Measurements from ENCODE around the gene UNK. TPM values are rescaled to one million over a fixed set of nuclear protein-coding genes. Genes with fewer than 3 reads are reported as not detected.
A peak's percentile ranks its signal among the peaks of the same experiment; 100 is the strongest.

Gene UNK
- total and polyA plus RNA-seq, 2 of the 13 experiments (the other 11 are each of a cell fraction or from before 2014, with no cell fraction given), result 31.6 to 33.0 TPM

DNA sequence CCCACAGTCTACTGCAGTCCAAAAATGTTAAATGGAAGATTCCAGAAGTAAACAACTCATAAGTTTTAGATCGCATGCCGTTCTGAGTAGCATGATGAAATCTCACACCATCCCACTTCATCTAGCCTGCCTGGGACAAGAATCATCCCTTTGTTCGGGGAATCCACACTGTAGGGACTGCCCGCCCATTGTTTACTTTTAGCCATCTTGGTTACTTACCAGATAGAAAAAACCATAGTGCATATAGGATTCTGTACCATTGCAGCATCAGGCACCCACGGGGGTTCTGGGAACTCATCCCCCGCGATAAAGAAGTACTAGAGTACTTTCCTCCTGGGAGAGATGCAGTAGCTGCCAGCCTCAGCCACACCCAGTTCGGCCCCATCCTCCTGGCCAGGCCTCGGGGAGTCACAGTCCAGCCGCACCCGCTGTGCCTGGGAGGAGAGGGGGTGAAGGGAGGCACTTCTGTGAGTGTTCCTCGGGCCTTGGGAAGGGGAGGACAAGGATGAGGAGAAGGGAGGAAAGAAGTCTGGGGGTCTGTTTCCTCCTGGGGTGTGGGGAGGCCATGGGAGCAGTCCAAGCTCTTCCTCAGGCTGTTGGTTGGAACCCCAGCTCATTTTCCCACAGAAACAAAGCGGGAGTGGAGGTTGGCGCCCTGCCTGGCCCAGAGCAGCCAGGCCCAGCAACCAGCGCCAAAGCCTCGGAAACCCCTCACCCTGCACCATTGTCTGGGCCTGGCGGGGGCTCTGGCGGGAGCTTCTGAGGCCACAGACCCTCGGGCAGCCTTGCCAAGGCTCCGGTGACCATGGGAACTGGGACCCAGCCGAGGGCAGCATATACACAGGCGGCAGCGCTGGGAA lies 84.9 kb downstream of the UNK start (continued):
- TF ChIP-seq, protein P1, sequence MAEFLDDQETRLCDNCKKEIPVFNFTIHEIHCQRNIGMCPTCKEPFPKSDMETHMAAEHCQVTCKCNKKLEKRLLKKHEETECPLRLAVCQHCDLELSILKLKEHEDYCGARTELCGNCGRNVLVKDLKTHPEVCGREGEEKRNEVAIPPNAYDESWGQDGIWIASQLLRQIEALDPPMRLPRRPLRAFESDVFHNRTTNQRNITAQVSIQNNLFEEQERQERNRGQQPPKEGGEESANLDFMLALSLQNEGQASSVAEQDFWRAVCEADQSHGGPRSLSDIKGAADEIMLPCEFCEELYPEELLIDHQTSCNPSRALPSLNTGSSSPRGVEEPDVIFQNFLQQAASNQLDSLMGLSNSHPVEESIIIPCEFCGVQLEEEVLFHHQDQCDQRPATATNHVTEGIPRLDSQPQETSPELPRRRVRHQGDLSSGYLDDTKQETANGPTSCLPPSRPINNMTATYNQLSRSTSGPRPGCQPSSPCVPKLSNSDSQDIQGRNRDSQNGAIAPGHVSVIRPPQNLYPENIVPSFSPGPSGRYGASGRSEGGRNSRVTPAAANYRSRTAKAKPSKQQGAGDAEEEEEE (CRISPR knock-in tag; IDR thresholded peaks at IDR 0.05; ENCODE audit: borderline replicate concordance), result no peak
- TF ChIP-seq, protein P2, sequence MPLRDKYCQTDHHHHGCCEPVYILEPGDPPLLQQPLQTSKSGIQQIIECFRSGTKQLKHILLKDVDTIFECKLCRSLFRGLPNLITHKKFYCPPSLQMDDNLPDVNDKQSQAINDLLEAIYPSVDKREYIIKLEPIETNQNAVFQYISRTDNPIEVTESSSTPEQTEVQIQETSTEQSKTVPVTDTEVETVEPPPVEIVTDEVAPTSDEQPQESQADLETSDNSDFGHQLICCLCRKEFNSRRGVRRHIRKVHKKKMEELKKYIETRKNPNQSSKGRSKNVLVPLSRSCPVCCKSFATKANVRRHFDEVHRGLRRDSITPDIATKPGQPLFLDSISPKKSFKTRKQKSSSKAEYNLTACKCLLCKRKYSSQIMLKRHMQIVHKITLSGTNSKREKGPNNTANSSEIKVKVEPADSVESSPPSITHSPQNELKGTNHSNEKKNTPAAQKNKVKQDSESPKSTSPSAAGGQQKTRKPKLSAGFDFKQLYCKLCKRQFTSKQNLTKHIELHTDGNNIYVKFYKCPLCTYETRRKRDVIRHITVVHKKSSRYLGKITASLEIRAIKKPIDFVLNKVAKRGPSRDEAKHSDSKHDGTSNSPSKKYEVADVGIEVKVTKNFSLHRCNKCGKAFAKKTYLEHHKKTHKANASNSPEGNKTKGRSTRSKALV (CRISPR knock-in tag; IDR thresholded peaks at IDR 0.05), result peak; percentile 56; the same call in 1 of the 2 replicates
- TF ChIP-seq POGZ (CRISPR knock-in tag; IDR thresholded peaks at IDR 0.05) (no peak), DNMT3B (CRISPR knock-in tag; conservative IDR thresholded peaks at IDR 0.05) (peak; percentile 62; the same call in 1 of the 2 replicates), SP5 (CRISPR knock-in tag; IDR thresholded peaks at IDR 0.05; ENCODE audit: borderline replicate concordance, low read depth) (peak; percentile 94), NRL (CRISPR knock-in tag; IDR thresholded peaks at IDR 0.05; ENCODE audit: borderline replicate concordance) (no peak)
- TF ChIP-seq, protein P3, sequence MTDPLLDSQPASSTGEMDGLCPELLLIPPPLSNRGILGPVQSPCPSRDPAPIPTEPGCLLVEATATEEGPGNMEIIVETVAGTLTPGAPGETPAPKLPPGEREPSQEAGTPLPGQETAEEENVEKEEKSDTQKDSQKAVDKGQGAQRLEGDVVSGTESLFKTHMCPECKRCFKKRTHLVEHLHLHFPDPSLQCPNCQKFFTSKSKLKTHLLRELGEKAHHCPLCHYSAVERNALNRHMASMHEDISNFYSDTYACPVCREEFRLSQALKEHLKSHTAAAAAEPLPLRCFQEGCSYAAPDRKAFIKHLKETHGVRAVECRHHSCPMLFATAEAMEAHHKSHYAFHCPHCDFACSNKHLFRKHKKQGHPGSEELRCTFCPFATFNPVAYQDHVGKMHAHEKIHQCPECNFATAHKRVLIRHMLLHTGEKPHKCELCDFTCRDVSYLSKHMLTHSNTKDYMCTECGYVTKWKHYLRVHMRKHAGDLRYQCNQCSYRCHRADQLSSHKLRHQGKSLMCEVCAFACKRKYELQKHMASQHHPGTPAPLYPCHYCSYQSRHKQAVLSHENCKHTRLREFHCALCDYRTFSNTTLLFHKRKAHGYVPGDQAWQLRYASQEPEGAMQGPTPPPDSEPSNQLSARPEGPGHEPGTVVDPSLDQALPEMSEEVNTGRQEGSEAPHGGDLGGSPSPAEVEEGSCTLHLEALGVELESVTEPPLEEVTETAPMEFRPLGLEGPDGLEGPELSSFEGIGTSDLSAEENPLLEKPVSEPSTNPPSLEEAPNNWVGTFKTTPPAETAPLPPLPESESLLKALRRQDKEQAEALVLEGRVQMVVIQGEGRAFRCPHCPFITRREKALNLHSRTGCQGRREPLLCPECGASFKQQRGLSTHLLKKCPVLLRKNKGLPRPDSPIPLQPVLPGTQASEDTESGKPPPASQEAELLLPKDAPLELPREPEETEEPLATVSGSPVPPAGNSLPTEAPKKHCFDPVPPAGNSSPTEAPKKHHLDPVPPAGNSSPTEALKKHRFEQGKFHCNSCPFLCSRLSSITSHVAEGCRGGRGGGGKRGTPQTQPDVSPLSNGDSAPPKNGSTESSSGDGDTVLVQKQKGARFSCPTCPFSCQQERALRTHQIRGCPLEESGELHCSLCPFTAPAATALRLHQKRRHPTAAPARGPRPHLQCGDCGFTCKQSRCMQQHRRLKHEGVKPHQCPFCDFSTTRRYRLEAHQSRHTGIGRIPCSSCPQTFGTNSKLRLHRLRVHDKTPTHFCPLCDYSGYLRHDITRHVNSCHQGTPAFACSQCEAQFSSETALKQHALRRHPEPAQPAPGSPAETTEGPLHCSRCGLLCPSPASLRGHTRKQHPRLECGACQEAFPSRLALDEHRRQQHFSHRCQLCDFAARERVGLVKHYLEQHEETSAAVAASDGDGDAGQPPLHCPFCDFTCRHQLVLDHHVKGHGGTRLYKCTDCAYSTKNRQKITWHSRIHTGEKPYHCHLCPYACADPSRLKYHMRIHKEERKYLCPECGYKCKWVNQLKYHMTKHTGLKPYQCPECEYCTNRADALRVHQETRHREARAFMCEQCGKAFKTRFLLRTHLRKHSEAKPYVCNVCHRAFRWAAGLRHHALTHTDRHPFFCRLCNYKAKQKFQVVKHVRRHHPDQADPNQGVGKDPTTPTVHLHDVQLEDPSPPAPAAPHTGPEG (CRISPR knock-in tag; IDR thresholded peaks at IDR 0.05), result peak; percentile 43; the same call in 1 of the 2 replicates
- TF ChIP-seq, protein P4, sequence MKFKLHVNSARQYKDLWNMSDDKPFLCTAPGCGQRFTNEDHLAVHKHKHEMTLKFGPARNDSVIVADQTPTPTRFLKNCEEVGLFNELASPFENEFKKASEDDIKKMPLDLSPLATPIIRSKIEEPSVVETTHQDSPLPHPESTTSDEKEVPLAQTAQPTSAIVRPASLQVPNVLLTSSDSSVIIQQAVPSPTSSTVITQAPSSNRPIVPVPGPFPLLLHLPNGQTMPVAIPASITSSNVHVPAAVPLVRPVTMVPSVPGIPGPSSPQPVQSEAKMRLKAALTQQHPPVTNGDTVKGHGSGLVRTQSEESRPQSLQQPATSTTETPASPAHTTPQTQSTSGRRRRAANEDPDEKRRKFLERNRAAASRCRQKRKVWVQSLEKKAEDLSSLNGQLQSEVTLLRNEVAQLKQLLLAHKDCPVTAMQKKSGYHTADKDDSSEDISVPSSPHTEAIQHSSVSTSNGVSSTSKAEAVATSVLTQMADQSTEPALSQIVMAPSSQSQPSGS (CRISPR knock-in tag; IDR thresholded peaks at IDR 0.05), result peak; percentile 86
- TF ChIP-seq, protein P5, sequence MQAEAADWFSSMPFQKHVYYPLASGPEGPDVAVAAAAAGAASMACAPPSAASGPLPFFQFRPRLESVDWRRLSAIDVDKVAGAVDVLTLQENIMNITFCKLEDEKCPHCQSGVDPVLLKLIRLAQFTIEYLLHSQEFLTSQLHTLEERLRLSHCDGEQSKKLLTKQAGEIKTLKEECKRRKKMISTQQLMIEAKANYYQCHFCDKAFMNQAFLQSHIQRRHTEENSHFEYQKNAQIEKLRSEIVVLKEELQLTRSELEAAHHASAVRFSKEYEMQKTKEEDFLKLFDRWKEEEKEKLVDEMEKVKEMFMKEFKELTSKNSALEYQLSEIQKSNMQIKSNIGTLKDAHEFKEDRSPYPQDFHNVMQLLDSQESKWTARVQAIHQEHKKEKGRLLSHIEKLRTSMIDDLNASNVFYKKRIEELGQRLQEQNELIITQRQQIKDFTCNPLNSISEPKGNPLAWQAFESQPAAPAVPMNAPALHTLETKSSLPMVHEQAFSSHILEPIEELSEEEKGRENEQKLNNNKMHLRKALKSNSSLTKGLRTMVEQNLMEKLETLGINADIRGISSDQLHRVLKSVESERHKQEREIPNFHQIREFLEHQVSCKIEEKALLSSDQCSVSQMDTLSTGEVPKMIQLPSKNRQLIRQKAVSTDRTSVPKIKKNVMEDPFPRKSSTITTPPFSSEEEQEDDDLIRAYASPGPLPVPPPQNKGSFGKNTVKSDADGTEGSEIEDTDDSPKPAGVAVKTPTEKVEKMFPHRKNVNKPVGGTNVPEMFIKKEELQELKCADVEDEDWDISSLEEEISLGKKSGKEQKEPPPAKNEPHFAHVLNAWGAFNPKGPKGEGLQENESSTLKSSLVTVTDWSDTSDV (CRISPR knock-in tag; IDR thresholded peaks at IDR 0.05), result 0 out of 2 replicates have a peak, but pooled peaks have one; percentile 59
- TF ChIP-seq, protein P6, sequence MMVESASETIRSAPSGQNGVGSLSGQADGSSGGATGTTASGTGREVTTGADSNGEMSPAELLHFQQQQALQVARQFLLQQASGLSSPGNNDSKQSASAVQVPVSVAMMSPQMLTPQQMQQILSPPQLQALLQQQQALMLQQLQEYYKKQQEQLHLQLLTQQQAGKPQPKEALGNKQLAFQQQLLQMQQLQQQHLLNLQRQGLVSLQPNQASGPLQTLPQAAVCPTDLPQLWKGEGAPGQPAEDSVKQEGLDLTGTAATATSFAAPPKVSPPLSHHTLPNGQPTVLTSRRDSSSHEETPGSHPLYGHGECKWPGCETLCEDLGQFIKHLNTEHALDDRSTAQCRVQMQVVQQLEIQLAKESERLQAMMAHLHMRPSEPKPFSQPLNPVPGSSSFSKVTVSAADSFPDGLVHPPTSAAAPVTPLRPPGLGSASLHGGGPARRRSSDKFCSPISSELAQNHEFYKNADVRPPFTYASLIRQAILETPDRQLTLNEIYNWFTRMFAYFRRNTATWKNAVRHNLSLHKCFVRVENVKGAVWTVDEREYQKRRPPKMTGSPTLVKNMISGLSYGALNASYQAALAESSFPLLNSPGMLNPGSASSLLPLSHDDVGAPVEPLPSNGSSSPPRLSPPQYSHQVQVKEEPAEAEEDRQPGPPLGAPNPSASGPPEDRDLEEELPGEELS (CRISPR knock-in tag; IDR thresholded peaks at IDR 0.05), result peak; percentile 96

All from HepG2 (cell line).